A549 (cell line): ENCODE data around the gene DHDH. TPM values are rescaled to one million over a fixed set of nuclear protein-coding genes. Genes with fewer than 3 reads are reported as not detected.
A peak's percentile ranks its signal among the peaks of the same experiment; 100 is the strongest.
"Not testable (repeated sequence)": the region's sequence is repeated elsewhere in the genome, so short reads cannot be mapped to it uniquely, and the experiment has no call there.

ENCODE experiments used
- ATAC-seq, 2 experiments: fragments of 200-7000 bp in 1 of 2; fragments of >200 bp in 1 of 2; cut with Nextera tagmentation in 1 of 2; cut with Tn5 transposase in 1 of 2; 3 replicates each; pipeline versions ENCODE4 v1.8.0 to v1.9.1; 2018 to 2020; ENCODE audit warnings: mild to moderate bottlenecking in 1 of 2, moderate library complexity in 1 of 2
- CTCF ChIA-PET: fragments of 300-600 bp; sonication (Branson Sonifier 250); formaldehyde crosslinking; extraction: SDS; loops from one replicate; lab custom pipeline; 2021; ENCODE audit warnings: antibody characterized with exemption, inconsistent platforms; lab: Yijun Ruan, JAX
- POLR2A ChIA-PET: fragments of 350-600 bp; formaldehyde crosslinking; extraction: SDS; loops from one replicate; lab custom pipeline; 2021; ENCODE audit warnings: antibody characterized with exemption, inconsistent platforms; lab: Yijun Ruan, JAX
- DNase-seq, 2 experiments: peaks; one replicate each; pipeline versions ENCODE4 v3.0.0 to v3.0.0-alpha.2; 2011 to 2016; ENCODE audit warnings: low read depth in 1 of 2, low spot score in 1 of 2
- FAIRE-seq: peaks from 2 replicates; lab custom pipeline; 2011; peaks lifted over from hg19 to GRCh38; lab: Jason Lieb, UNC
- H3K27ac ChIP-seq, 2 experiments: fragments of >200 bp; sonication (Bioruptor Twin); formaldehyde crosslinking; 3 replicates each; pipeline ENCODE4 v1.5.1; 2016 to 2017
- H3K4me1 ChIP-seq: fragments of >200 bp; sonication (Bioruptor Twin); formaldehyde crosslinking; 3 replicates; pipeline ENCODE4 v1.6.1; 2016
- H3K4me2 ChIP-seq: fragments of >200 bp; sonication (Bioruptor Twin); formaldehyde crosslinking; 3 replicates; pipeline ENCODE4 v1.6.1; 2016
- H3K4me3 ChIP-seq: fragments of >200 bp; sonication (Bioruptor Twin); formaldehyde crosslinking; 3 replicates; pipeline ENCODE4 v1.5.1; 2016
- H3K9me3 ChIP-seq: fragments of >200 bp; sonication (Bioruptor Twin); formaldehyde crosslinking; 3 replicates; pipeline ENCODE4 v1.6.1; 2016
- BCL3 ChIP-seq: fragments of >200 bp; sonication (Bioruptor Twin); formaldehyde crosslinking; IDR thresholded peaks from 3 replicates; pipeline ENCODE4 v1.6.1; 2016
- CEBPB ChIP-seq, 2 experiments: fragments of >200 bp in 1 of 2; sonication (Bioruptor Twin) in 1 of 2; formaldehyde crosslinking in 1 of 2; IDR thresholded peaks; 2 replicates each; pipeline ENCODE4 v1.6.1; 2012 to 2016
- EP300 ChIP-seq, 2 experiments: fragments of >200 bp; sonication (Bioruptor Twin); formaldehyde crosslinking; IDR thresholded peaks; 2 replicates in 1 of 2; 3 replicates in 1 of 2; pipeline ENCODE4 v1.6.1; 2016 to 2017
- FOSL2 ChIP-seq, 2 experiments: fragments of 450-650 bp in 1 of 2; fragments of >200 bp in 1 of 2; sonication (Bioruptor Twin) in 1 of 2; formaldehyde crosslinking; IDR thresholded peaks; 2 replicates each; pipeline versions ENCODE4 v1.5.0 to v1.6.1; 2016 to 2020; ENCODE audit warnings: mild to moderate bottlenecking in 1 of 2, moderate library complexity in 1 of 2
- HOXA7 ChIP-seq: fragments of 250-450 bp; sonication (Bioruptor Pico); IDR thresholded peaks from 2 replicates; pipeline ENCODE4 v1.5.0; 2020; ENCODE audit warnings: mild to moderate bottlenecking, moderate library complexity
- HOXB5 ChIP-seq: fragments of 250-450 bp; sonication (Bioruptor Pico); IDR thresholded peaks from 2 replicates; pipeline ENCODE4 v1.5.0; 2020; ENCODE audit warnings: mild to moderate bottlenecking, moderate library complexity
- JUNB ChIP-seq: fragments of >200 bp; sonication (Bioruptor Twin); formaldehyde crosslinking; IDR thresholded peaks from 2 replicates; pipeline ENCODE4 v1.6.1; 2016
- KDM5A ChIP-seq: fragments of 200-600 bp; sonication (generic); IDR thresholded peaks from 2 replicates; pipeline ENCODE4 v1.6.1; 2016; ENCODE audit warnings: antibody characterized with exemption, mild to moderate bottlenecking
- MAZ ChIP-seq: fragments of 150-350 bp; IDR thresholded peaks from 2 replicates; pipeline ENCODE4 v1.6.1; 2014; ENCODE audit warnings: antibody characterized with exemption, low read depth, low read length, borderline replicate concordance
- NR3C1 ChIP-seq: fragments of >200 bp; sonication (Bioruptor Twin); formaldehyde crosslinking; IDR thresholded peaks from 3 replicates; pipeline ENCODE4 v1.6.1; 2017
- RAD21 ChIP-seq, 2 experiments: fragments of >200 bp in 1 of 2; sonication (Bioruptor Twin) in 1 of 2; formaldehyde crosslinking in 1 of 2; IDR thresholded peaks in 1 of 2; conservative IDR thresholded peaks in 1 of 2; 2 replicates in 1 of 2; 3 replicates in 1 of 2; pipeline ENCODE4 v1.6.1; 2012 to 2018; ENCODE audit warnings: inconsistent platforms in 1 of 2
- SMC3 ChIP-seq: fragments of >200 bp; sonication (Bioruptor Twin); formaldehyde crosslinking; IDR thresholded peaks from 3 replicates; pipeline ENCODE4 v1.6.1; 2018; ENCODE audit warnings: inconsistent platforms
- TFCP2L1 ChIP-seq: fragments of 250-450 bp; sonication (Bioruptor Pico); IDR thresholded peaks from 2 replicates; pipeline ENCODE4 v1.5.0; 2021; ENCODE audit warnings: mild to moderate bottlenecking
- ZNF302 ChIP-seq: fragments of 250-450 bp; sonication (Bioruptor Pico); IDR thresholded peaks from 2 replicates; pipeline ENCODE4 v1.9.0; 2021; ENCODE audit warnings: inconsistent platforms, mild to moderate bottlenecking, moderate library complexity
- ZSCAN20 ChIP-seq: fragments of 250-450 bp; sonication (Bioruptor Pico); IDR thresholded peaks from 2 replicates; pipeline ENCODE4 v1.8.0; 2022; ENCODE audit warnings: mild to moderate bottlenecking, moderate library complexity
- WGBS: methylation state at CpG from one replicate; pipeline ENCODE4 v1.1.6; 2017; ENCODE audit errors: missing lambda C conversion rate; 5-methylcytosine and 5-hydroxymethylcytosine counted together
- polyA plus RNA-seq, 4 experiments: library from polyadenylated mRNA; depleted of rRNA in 3 of 4; stranded (reverse); fragments of >200 nt; fragmentation: RNase III in 1 of 4; extraction: RNeasy Plus Mini Kit Qiagen cat#74134 plus additional on column Dnase treatment in 1 of 4; gene quantifications; 2 replicates in 3 of 4; 3 replicates in 1 of 4; pipeline ENCODE4 v1.2.3, GENCODE V29; 2011 to 2017
- TF ChIP-seq, protein P1 (sequence below): IDR thresholded peaks from 2 replicates; pipeline ENCODE4 v1.6.1; 2012

DHDH gene
- polyA plus RNA-seq, 2 of the 4 experiments (the other 2 are of a cell fraction), result 0.78 to 1.2 TPM

DNA sequence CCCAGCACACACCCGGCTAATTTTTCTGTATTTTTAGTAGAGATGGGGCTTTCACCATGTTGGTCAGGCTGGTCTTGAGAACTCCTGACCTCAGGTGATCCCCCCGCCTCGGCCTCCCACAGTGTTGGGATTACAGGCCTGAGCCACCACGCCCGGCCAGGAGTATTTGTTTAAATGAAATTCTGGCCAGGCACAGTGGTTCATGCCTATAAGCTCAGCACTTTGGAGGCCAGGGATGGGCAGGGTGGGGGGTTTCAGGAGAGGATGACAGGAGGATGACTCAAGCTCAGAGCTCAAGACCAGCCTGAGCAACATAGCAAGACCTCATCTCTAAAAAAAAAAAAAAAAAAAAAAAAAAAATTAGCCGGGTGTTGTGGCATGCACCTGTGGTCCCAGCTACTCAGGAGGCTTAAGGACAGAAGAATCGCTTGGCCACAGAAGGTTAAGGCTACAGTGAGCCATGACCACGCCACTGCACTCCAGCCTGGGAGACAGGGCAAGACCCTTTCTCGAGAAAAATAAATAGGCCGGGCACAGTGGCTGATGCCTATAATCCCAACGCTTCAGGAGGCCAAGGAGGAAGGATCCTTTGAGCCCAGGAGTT is 8.2 kb upstream of the DHDH start:
- H3K4me2 ChIP-seq, result peak overlapping the region; percentile 66
- CTCF ChIA-PET, result interaction anchor here (0.8 to 5.9 kb wide), 13 partner anchors 9 to 82 kb away, joined by 3 to 36 read pairs (median 3); no protein-coding TSS in a partner anchor
- FAIRE-seq (no peak), ATAC-seq (peak; percentile 86 to 88), DNase-seq (peak in 1 of 2 experiments; percentile 95)
- WGBS, result 13% methylated on average over 11 of the region's 11 CpGs
- peaks cover 41% of the 10 kb centered on the region for H3K4me1 ChIP-seq
- TF ChIP-seq ZSCAN20 (CRISPR knock-in tag), result no peak
- TF ChIP-seq FOSL2 (IDR thresholded peaks at IDR 0.05), result peak; percentile 84
- peak; percentile 76 for TF ChIP-seq FOSL2 (CRISPR knock-in tag; IDR thresholded peaks at IDR 0.05)
- TF ChIP-seq SMC3, result 0 out of 3 replicates have a peak, but pooled peaks have one; percentile 13
- peak; percentile 20 to 56; a peak in 1 of 5 replicates for TF ChIP-seq EP300 (IDR thresholded peaks at IDR 0.05)
- TF ChIP-seq JUNB, result peak; percentile 76
- TF ChIP-seq HOXA7, result no peak
- TF ChIP-seq, protein P1, sequence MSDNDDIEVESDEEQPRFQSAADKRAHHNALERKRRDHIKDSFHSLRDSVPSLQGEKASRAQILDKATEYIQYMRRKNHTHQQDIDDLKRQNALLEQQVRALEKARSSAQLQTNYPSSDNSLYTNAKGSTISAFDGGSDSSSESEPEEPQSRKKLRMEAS, result peak; percentile 52; the same call in 1 of the 2 replicates
- no peak for TF ChIP-seq KDM5A
- 0 out of 2 replicates have a peak, but pooled peaks have one; percentile 29 for TF ChIP-seq HOXB5
- peak in 1 of 2 experiments; percentile 40; a peak in 1 of 4 replicates for TF ChIP-seq CEBPB (IDR thresholded peaks at IDR 0.05)
- no peak for TF ChIP-seq MAZ
- no peak for TF ChIP-seq NR3C1
- no peak for TF ChIP-seq BCL3
- peak in 1 of 2 experiments; percentile 31; a peak in 3 of 5 replicates for TF ChIP-seq RAD21 (conservative IDR thresholded peaks at IDR 0.05 in 1 of 2, IDR thresholded peaks at IDR 0.05 in 1 of 2)
- no peak overlapping the region for H3K4me3 ChIP-seq
- H3K9me3 ChIP-seq, result no peaks in the 10 kb centered on the region
- peak overlapping the region; percentile 67 to 85 for H3K27ac ChIP-seq
- POLR2A ChIA-PET, result interaction anchor here (0.7 to 2.9 kb wide), 10 partner anchors 10 to 83 kb away, joined by 3 to 24 read pairs (median 4); partner anchors contain the start of genes BAX, FTL, NUCB1 and PPP1R15A

- Histone ChIP-seq H3K4me2 (peak overlapping the region; percentile 66), H3K4me1 (peaks cover 41% of the 10 kb centered on the region), H3K27ac (peak overlapping the region; percentile 67 to 85)
- FAIRE-seq, DNase-seq, H3K4me3 ChIP-seq, H3K9me3 ChIP-seq: not testable (repeated sequence)
- WGBS, result 82% methylated on average over 8 of the region's 8 CpGs
- ATAC-seq, result peak in 1 of 2 experiments; percentile 19; a peak in 3 of 6 replicates
- CTCF ChIA-PET, result interaction anchor here (0.6 to 5.9 kb wide), 12 partner anchors 10 to 362 kb away, joined by 3 to 36 read pairs (median 3); partner anchors contain the start of gene HSD17B14
- POLR2A ChIA-PET, result interaction anchor here (0.7 to 2.9 kb wide), 10 partner anchors 10 to 82 kb away, joined by 3 to 24 read pairs (median 4); partner anchors contain the start of genes BAX, FTL, NUCB1 and PPP1R15A
Measured at GRCh38 chr19:48925890-48926289, 7.6 kb upstream of the DHDH start.

DNA sequence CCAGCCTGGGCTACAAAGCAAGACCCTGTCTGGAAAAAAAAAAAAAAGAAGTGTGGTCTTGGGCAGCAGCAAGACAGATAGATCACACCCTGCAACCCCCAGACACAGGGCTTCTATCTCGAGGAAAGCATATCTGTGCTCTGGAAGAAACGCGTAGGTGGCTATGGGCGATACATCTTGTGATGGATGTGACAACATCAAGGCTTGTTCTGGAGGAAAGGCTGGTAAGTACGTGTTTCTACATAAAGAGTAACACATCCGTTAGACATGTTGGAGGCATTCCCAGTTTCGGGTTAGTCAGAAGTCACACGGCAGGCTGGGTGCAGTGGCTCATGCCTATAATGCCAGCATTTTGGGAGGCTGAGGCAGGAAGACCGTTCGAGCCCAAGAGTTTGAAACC is 6.6 kb upstream of the DHDH start:
- H3K27ac ChIP-seq, result peak overlapping the region; percentile 67 to 85
- peak overlapping the region; percentile 66 for H3K4me2 ChIP-seq
- no peaks in the 10 kb centered on the region for H3K9me3 ChIP-seq
- TF ChIP-seq JUNB (no peak), FOSL2 (IDR thresholded peaks at IDR 0.05) (no peak), FOSL2 (CRISPR knock-in tag; IDR thresholded peaks at IDR 0.05) (peak; percentile 64), ZNF302 (CRISPR knock-in tag) (no peak), EP300 (IDR thresholded peaks at IDR 0.05) (peak in 1 of 2 experiments; percentile 39; a peak in 1 of 5 replicates), TFCP2L1 (CRISPR knock-in tag) (no peak; the same call in 1 of the 2 replicates)
- TF ChIP-seq, protein P1, result peak; percentile 59
- H3K4me3 ChIP-seq, result no peak overlapping the region
- FAIRE-seq (peak; percentile 43), DNase-seq (peak; percentile 65 to 87), ATAC-seq (peak; percentile 67 to 84)
- ChIA-PET POLR2A (interaction anchor here (0.6 to 2.9 kb wide), 4 partner anchors 35 to 55 kb away, joined by 3 to 24 read pairs (median 9); partner anchors contain the start of gene PPP1R15A), CTCF (interaction anchor here (1.0 to 5.9 kb wide), 5 partner anchors 27 to 139 kb away, joined by 3 to 36 read pairs (median 3); partner anchors contain the start of gene HSD17B14)
- H3K4me1 ChIP-seq, result peaks cover 41% of the 10 kb centered on the region
- 4% methylated on average over 10 of the region's 10 CpGs for WGBS

- POLR2A ChIA-PET, result interaction anchor here (0.6 to 1.3 kb wide), 4 partner anchors 26 to 1007 kb away, joined by 4 to 6 read pairs (median 6); partner anchors contain the start of gene TULP2
- CTCF ChIA-PET, result interaction anchor here (0.6 to 5.9 kb wide), 6 partner anchors 13 to 1996 kb away, joined by 3 to 36 read pairs (median 3); no protein-coding TSS in a partner anchor
- not testable (repeated sequence) for DNase-seq, H3K9me3 ChIP-seq, ATAC-seq, H3K4me3 ChIP-seq, FAIRE-seq
- peak overlapping the region; percentile 66 for H3K4me2 ChIP-seq
- H3K27ac ChIP-seq, result peak overlapping the region; percentile 67 to 85
- H3K4me1 ChIP-seq, result peaks cover 44% of the 10 kb centered on the region
- 90% methylated on average over 17 of the region's 17 CpGs for WGBS
Measured at GRCh38 chr19:48927692-48928091, 5.8 kb upstream of the DHDH start.
